ENCODE data around the gene RELN. TPM values are rescaled to one million over a fixed set of nuclear protein-coding genes. Genes with fewer than 3 reads are reported as not detected.

RELN gene
- total RNA-seq, 2 donors from 2014 or later: not detected

DNA sequence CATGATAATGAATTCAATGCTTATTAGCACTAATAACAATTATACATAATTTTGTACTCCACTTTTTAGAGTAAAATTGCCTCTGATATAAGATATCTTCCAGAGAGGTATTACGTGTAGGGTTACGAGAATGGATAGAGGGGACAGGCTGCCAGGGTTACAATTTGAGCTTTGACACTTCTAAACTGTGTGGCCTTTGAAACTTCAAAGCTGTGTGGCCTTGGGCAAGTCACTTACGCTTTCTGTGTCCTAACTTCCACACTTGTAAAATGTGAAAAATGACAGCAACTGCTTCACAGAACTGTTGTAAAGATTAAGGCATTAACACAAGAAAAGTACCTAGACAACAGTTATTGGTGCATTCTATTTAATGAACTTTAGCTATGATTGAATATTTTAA, 283.9 kb downstream of the RELN start:
- Mint-ChIP-seq H3K27me3 (no peaks in the 10 kb centered on the region), H3K4me3 (no peak overlapping the region), H3K9me3 (no peaks in the 10 kb centered on the region)

DNA sequence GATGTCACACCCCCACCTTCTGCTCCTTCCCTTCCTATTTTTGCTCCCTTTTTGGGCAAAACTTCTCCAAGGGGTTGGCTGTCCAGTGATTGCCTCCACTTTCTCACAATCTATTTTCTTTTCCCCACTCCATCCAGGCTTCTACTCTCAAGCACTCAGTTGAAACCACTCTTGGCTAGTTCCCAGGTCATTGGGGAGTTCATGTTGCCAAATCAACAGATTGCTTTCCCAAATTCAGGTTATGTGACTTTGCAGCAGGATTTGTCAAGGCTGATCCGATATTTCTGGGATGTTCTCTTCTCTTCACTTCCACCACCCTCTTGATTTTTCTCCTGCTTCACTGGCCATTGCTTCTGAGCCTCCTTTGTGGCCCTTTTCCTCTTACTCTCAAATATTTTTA, 284.8 kb downstream of the RELN start:
- H3K27ac Mint-ChIP-seq: no peak overlapping the region
- no peak for ATAC-seq
- no peaks in the 10 kb centered on the region for H3K36me3 Mint-ChIP-seq
- DNase-seq (ENCODE audit: low spot score): no peak
- no peaks in the 10 kb centered on the region for H3K27me3 Mint-ChIP-seq
- no peaks in the 10 kb centered on the region for H3K9me3 Mint-ChIP-seq
- H3K4me3 Mint-ChIP-seq: no peak overlapping the region
- no peaks in the 10 kb centered on the region for H3K4me1 Mint-ChIP-seq (ENCODE audit: low read depth in 2 of 2)

More for the DNA sequence above, 283.9 kb downstream of the RELN start:
- ATAC-seq (no peak), DNase-seq (ENCODE audit: low spot score) (no peak)
- Mint-ChIP-seq H3K4me1 (ENCODE audit: low read depth in 2 of 2) (no peaks in the 10 kb centered on the region), H3K27ac (no peak overlapping the region), H3K36me3 (no peaks in the 10 kb centered on the region)

DNA sequence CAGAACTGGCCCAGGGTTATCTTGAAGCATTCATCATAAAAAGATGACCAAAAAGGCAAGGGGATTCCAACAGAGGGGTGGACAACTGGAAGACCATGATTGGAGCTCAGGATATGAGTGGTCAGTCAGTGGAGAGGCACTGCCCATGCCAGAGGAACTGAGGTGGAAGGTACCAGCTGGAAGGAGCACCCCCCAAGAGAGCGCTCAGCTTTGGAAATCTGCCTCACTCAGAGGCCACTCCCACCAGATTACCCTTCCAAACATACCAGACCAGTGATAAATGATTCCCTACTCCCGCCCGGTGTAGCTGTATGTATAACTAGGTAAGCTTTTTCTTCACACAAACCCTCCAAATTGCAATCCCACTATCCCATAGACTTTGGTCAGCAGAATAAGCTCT, 286.5 kb downstream of the RELN start:
- no peaks in the 10 kb centered on the region for H3K27me3 Mint-ChIP-seq
- ATAC-seq: no peak
- DNase-seq (ENCODE audit: low spot score): no peak
- no peaks in the 10 kb centered on the region for H3K36me3 Mint-ChIP-seq
- no peaks in the 10 kb centered on the region for H3K9me3 Mint-ChIP-seq
- H3K27ac Mint-ChIP-seq: no peak overlapping the region
- no peak overlapping the region for H3K4me3 Mint-ChIP-seq
- H3K4me1 Mint-ChIP-seq (ENCODE audit: low read depth in 2 of 2): no peaks in the 10 kb centered on the region

GRCh38 chr7:103702454-103702853, 287.0 kb downstream of the RELN start:
- H3K4me1 Mint-ChIP-seq (ENCODE audit: low read depth in 2 of 2): no peaks in the 10 kb centered on the region
- H3K27ac Mint-ChIP-seq: no peak overlapping the region
- H3K36me3 Mint-ChIP-seq: no peaks in the 10 kb centered on the region
- no peaks in the 10 kb centered on the region for H3K9me3 Mint-ChIP-seq
- no peaks in the 10 kb centered on the region for H3K27me3 Mint-ChIP-seq
- no peak overlapping the region for H3K4me3 Mint-ChIP-seq
- ATAC-seq (no peak), DNase-seq (ENCODE audit: low spot score) (no peak)

DNA sequence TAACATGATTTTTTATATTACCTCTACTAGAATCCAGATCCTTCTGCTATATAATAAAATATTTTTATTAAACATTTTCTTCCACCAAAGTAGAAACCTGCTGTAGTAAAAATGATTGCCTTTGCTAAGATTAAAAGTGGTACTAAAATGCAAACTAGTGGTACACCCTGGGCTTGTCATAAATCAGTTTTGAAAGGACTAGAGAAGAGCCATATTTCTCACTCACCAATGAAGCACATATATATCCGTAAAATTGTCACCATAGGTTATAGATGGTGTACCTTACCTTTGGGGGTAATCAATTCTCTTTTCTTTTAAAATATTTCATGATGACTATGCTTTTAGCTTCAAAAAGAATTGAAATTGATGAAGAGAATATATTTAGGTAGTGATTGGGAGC, 290.4 kb downstream of the RELN start:
- Mint-ChIP-seq H3K27ac (no peak overlapping the region), H3K27me3 (peaks cover 0 to 8% of the 10 kb centered on the region in 2 donors), H3K9me3 (peaks cover 4% of the 10 kb centered on the region), H3K4me1 (ENCODE audit: low read depth in 2 of 2) (no peaks in the 10 kb centered on the region), H3K4me3 (no peak overlapping the region), H3K36me3 (no peaks in the 10 kb centered on the region)
- DNase-seq (ENCODE audit: low spot score) (no peak), ATAC-seq (no peak)

- Mint-ChIP-seq H3K36me3 (no peaks in the 10 kb centered on the region), H3K27ac (no peak overlapping the region), H3K27me3 (peaks cover 0 to 8% of the 10 kb centered on the region in 2 donors), H3K4me1 (ENCODE audit: low read depth in 2 of 2) (no peaks in the 10 kb centered on the region), H3K9me3 (peaks cover 4% of the 10 kb centered on the region), H3K4me3 (no peak overlapping the region)
- ATAC-seq (no peak), DNase-seq (ENCODE audit: low spot score) (no peak)
Observed at GRCh38 chr7:103698064-103698463, 291.4 kb downstream of the RELN start.

DNA sequence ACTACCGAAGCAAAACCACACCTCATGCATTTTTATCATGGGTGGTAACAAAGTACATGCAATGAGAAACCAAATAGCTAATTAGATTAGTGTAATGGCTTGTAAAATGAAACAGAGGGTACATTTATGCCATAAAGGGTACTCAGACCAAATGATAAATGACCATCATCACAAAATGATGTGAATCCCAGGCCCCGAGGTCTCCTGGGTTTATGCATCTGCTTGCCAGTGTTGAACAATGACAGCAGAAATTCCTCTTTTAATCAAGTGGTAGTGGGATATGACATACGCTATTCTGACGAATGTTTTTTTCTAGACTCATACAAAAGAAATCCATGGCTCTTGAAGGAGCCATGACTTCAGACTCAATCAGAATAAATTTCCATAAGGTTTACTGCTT, 293.9 kb downstream of the RELN start:
- Mint-ChIP-seq H3K4me3 (no peak overlapping the region), H3K36me3 (no peaks in the 10 kb centered on the region), H3K27me3 (peaks cover 0 to 8% of the 10 kb centered on the region in 2 donors), H3K4me1 (ENCODE audit: low read depth in 2 of 2) (no peaks in the 10 kb centered on the region), H3K27ac (no peak overlapping the region), H3K9me3 (peaks cover 4% of the 10 kb centered on the region)
- no peak for DNase-seq (ENCODE audit: low spot score)
- ATAC-seq: no peak

- ATAC-seq (no peak), DNase-seq (ENCODE audit: low spot score) (no peak)
- H3K27me3 Mint-ChIP-seq: peaks cover 0 to 8% of the 10 kb centered on the region in 2 donors
- H3K4me1 Mint-ChIP-seq (ENCODE audit: low read depth in 2 of 2): no peaks in the 10 kb centered on the region
- H3K36me3 Mint-ChIP-seq: no peaks in the 10 kb centered on the region
- H3K9me3 Mint-ChIP-seq: peaks cover 4% of the 10 kb centered on the region
- H3K4me3 Mint-ChIP-seq: no peak overlapping the region
- no peak overlapping the region for H3K27ac Mint-ChIP-seq
Observed at GRCh38 chr7:103694304-103694703, 295.2 kb downstream of the RELN start.

GRCh38 chr7:103691291-103691690, 298.2 kb downstream of the RELN start:
- no peaks in the 10 kb centered on the region for H3K36me3 Mint-ChIP-seq
- H3K4me3 Mint-ChIP-seq: no peak overlapping the region
- no peaks in the 10 kb centered on the region for H3K4me1 Mint-ChIP-seq (ENCODE audit: low read depth in 2 of 2)
- DNase-seq (ENCODE audit: low spot score): no peak
- no peak for ATAC-seq
- peaks cover 4% of the 10 kb centered on the region for H3K9me3 Mint-ChIP-seq
- peaks cover 0 to 2% of the 10 kb centered on the region in 2 donors for H3K27me3 Mint-ChIP-seq
- H3K27ac Mint-ChIP-seq: no peak overlapping the region

DNA sequence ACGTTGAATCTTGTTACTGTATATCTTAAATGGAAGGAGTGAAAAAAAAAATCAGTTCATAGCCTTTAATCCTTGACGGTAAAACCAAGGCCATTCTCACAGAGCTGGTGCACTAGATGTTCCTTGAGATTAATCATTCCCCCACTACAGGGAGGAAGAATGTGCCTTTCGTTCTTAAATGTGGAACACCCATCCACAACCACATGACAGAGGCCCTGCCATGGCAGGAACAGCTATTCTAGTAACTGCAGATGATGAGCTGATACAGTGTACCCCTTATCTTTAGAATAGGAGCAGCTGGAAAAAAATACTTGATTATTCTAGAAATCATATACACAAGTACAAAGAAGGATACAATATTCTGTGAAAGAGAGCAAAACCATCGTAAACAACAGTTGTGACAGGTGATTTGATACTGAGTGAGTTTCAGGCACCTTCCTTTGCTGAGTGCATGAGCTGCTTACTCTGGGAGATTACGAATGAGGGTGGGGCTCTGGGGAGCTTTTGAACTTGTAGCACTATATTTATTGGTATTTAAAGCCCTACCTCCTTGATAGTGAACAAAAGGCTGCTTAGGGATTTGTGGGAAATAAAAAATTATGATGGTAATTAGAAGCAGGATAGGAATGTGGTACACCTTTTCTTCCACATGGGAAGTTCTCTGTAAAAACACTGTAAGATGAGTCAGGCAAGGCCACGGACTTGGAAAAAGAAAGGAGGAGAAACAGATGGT, 299.1 kb downstream of the RELN start:
- H3K4me1 Mint-ChIP-seq (ENCODE audit: low read depth in 2 of 2): no peaks in the 10 kb centered on the region
- H3K36me3 Mint-ChIP-seq: no peaks in the 10 kb centered on the region
- ATAC-seq (no peak), DNase-seq (ENCODE audit: low spot score) (no peak)
- H3K9me3 Mint-ChIP-seq: peaks cover 4% of the 10 kb centered on the region
- H3K4me3 Mint-ChIP-seq: no peak overlapping the region
- no peak overlapping the region for H3K27ac Mint-ChIP-seq
- no peaks in the 10 kb centered on the region for H3K27me3 Mint-ChIP-seq

GRCh38 chr7:103689255-103689654, 300.2 kb downstream of the RELN start:
- DNase-seq (ENCODE audit: low spot score) (no peak), ATAC-seq (no peak)
- Mint-ChIP-seq H3K36me3 (no peaks in the 10 kb centered on the region), H3K27me3 (no peaks in the 10 kb centered on the region), H3K4me1 (ENCODE audit: low read depth in 2 of 2) (no peaks in the 10 kb centered on the region), H3K4me3 (no peak overlapping the region), H3K9me3 (peaks cover 3% of the 10 kb centered on the region), H3K27ac (no peak overlapping the region)

- no peak for DNase-seq (ENCODE audit: low spot score)
- Mint-ChIP-seq H3K4me3 (no peak overlapping the region), H3K27ac (no peak overlapping the region), H3K36me3 (no peaks in the 10 kb centered on the region), H3K4me1 (ENCODE audit: low read depth in 2 of 2) (no peaks in the 10 kb centered on the region), H3K27me3 (no peaks in the 10 kb centered on the region), H3K9me3 (peaks cover 3% of the 10 kb centered on the region)
- ATAC-seq: no peak
Observed at GRCh38 chr7:103687951-103688350, 301.5 kb downstream of the RELN start.

GRCh38 chr7:103687272-103687671, 302.2 kb downstream of the RELN start:
- DNase-seq (ENCODE audit: low spot score) (no peak), ATAC-seq (no peak)
- Mint-ChIP-seq H3K9me3 (peaks cover 3% of the 10 kb centered on the region), H3K27ac (no peak overlapping the region), H3K36me3 (no peaks in the 10 kb centered on the region), H3K4me1 (ENCODE audit: low read depth in 2 of 2) (no peaks in the 10 kb centered on the region), H3K4me3 (no peak overlapping the region), H3K27me3 (no peaks in the 10 kb centered on the region)

- H3K27me3 Mint-ChIP-seq: no peaks in the 10 kb centered on the region
- H3K4me3 Mint-ChIP-seq: no peak overlapping the region
- peaks cover 3% of the 10 kb centered on the region for H3K9me3 Mint-ChIP-seq
- no peaks in the 10 kb centered on the region for H3K36me3 Mint-ChIP-seq
- H3K4me1 Mint-ChIP-seq (ENCODE audit: low read depth in 2 of 2): no peaks in the 10 kb centered on the region
- H3K27ac Mint-ChIP-seq: no peak overlapping the region
- ATAC-seq (no peak), DNase-seq (ENCODE audit: low spot score) (no peak)
Observed at GRCh38 chr7:103686763-103687162, 302.7 kb downstream of the RELN start.

DNA sequence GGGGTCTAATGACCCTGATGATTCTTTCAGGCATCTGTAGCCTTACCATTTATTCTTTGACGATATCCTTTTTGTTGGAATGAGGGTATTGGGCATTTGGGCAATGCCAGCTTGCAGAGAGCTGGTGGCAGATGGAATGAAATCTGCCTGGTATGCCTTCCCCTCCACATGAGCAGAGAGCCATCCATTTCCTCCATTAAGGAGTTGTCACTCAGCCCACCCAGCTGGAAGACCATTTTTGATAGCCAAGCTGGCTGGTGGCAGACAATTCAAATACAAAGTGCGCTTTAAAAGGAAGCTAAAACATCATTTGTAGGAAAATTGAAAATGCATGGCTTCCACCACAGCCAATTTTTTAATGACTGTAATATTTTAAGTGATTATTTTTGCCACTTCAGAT, 303.4 kb downstream of the RELN start:
- no peak for ATAC-seq
- Mint-ChIP-seq H3K27ac (no peak overlapping the region), H3K4me1 (ENCODE audit: low read depth in 2 of 2) (no peaks in the 10 kb centered on the region), H3K36me3 (no peaks in the 10 kb centered on the region), H3K9me3 (peaks cover 3% of the 10 kb centered on the region), H3K27me3 (no peaks in the 10 kb centered on the region), H3K4me3 (no peak overlapping the region)
- DNase-seq (ENCODE audit: low spot score): no peak

Measured in natural killer cell treated with Interleukin-12 subunit alpha and Interleukin-12 subunit beta and Interleukin-15 and Interleukin-18, amount 100 ng/mL, for 72 hours (primary cell).